OCI-M1 (cell line): ENCODE data around the gene COA1.
"Not testable (repeated sequence)": the region's sequence is repeated elsewhere in the genome, so short reads cannot be mapped to it uniquely, and the experiment has no call there.

Experiments
- DNase-seq: peaks from one replicate; lab custom pipeline; 2025; lab: John Stamatoyannopoulos, UW

COA1 gene

GRCh38 chr7:43627798-43628197 is 101.5 kb downstream of the COA1 start:
- not testable (repeated sequence) for DNase-seq

- no peak for DNase-seq
Measured at GRCh38 chr7:43626695-43627094, 102.6 kb downstream of the COA1 start.

GRCh38 chr7:43625980-43626379 is 103.3 kb downstream of the COA1 start:
- DNase-seq = no peak

- no peak for DNase-seq
Measured at GRCh38 chr7:43625453-43625852, 103.9 kb downstream of the COA1 start.

- DNase-seq = no peak
Measured at GRCh38 chr7:43624156-43624555, 105.2 kb downstream of the COA1 start.

- no peak for DNase-seq
Measured at GRCh38 chr7:43621729-43622448, 107.4 kb downstream of the COA1 start.

- DNase-seq = no peak
Measured at GRCh38 chr7:43619213-43620012, 109.9 kb downstream of the COA1 start.

- DNase-seq = no peak
Measured at GRCh38 chr7:43618073-43618472, 111.2 kb downstream of the COA1 start.

GRCh38 chr7:43616977-43617376 is 112.3 kb downstream of the COA1 start:
- no peak for DNase-seq

GRCh38 chr7:43615558-43616145 is 113.7 kb downstream of the COA1 start:
- DNase-seq = no peak

- DNase-seq = no peak
Measured at GRCh38 chr7:43612599-43613589, 116.4 kb downstream of the COA1 start.

GRCh38 chr7:43612128-43612527 is 117.2 kb downstream of the COA1 start:
- no peak for DNase-seq

- DNase-seq = no peak
Measured at GRCh38 chr7:43609097-43609496, 120.2 kb downstream of the COA1 start.

- no peak for DNase-seq
Measured at GRCh38 chr7:43604251-43604650, 125.1 kb downstream of the COA1 start.

GRCh38 chr7:43602256-43602655 is 127.1 kb downstream of the COA1 start:
- no peak for DNase-seq

GRCh38 chr7:43600056-43600455 is 129.3 kb downstream of the COA1 start:
- DNase-seq = no peak

GRCh38 chr7:43596426-43596825 is 132.9 kb downstream of the COA1 start:
- not testable (repeated sequence) for DNase-seq

- DNase-seq = no peak
Measured at GRCh38 chr7:43594020-43594419, 135.3 kb downstream of the COA1 start.

GRCh38 chr7:43593010-43593409 is 136.3 kb downstream of the COA1 start:
- no peak for DNase-seq

- DNase-seq = no peak
Measured at GRCh38 chr7:43592326-43592725, 137.0 kb downstream of the COA1 start.

- DNase-seq = no peak
Measured at GRCh38 chr7:43591558-43592180, 137.7 kb downstream of the COA1 start.
